ENCODE results near the gene CIITA. TPM values are rescaled to one million over a fixed set of nuclear protein-coding genes. Genes with fewer than 3 reads are reported as not detected.

CIITA gene
- total RNA-seq, 1 donor from 2014 or later, result 9.4 TPM

GRCh38 chr16:10929853-10930754, 53.1 kb downstream of the CIITA start:
- no peak for TF ChIP-seq CTCF (IDR thresholded peaks at IDR 0.05; ENCODE audit: borderline replicate concordance)
- intact Hi-C loops (cut with micrococcal nuclease), result no loop called here
- peaks cover 3% of the 10 kb centered on the region for H3K9me3 ChIP-seq (replicated peaks)
- DNase-seq, result no peak
- H3K4me1 ChIP-seq, result peaks cover 60% of the 10 kb centered on the region
- H3K4me3 ChIP-seq, result no peak overlapping the region
- peaks cover 55% of the 10 kb centered on the region for H3K36me3 ChIP-seq
- H3K27me3 ChIP-seq (ENCODE audit: low read depth), result no peaks in the 10 kb centered on the region
- peak overlapping the region; percentile 42 for H3K27ac ChIP-seq (replicated peaks)

DNA sequence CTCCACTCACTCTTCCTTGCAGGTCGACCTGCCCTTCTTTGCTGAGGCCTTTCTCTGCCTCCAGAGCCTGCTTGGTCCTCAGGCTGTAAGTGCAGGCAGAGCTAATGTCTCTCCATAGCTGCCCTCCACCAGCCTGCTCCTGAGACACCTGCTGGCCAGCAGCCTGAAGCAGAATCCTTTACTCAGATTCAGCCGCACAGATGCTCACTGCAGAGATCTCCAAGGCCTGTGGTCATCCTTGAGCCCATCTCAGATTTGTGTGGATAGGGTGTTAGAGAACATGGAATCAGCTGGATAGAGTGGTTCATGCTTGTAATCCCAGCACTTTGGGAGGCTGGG, 53.7 kb downstream of the CIITA start:
- no peak for TF ChIP-seq CTCF (IDR thresholded peaks at IDR 0.05; ENCODE audit: borderline replicate concordance)
- Histone ChIP-seq H3K4me1 (peaks cover 66% of the 10 kb centered on the region), H3K4me3 (no peak overlapping the region), H3K9me3 (replicated peaks) (no peaks in the 10 kb centered on the region), H3K27ac (replicated peaks) (no peak overlapping the region), H3K36me3 (peaks cover 48% of the 10 kb centered on the region), H3K27me3 (ENCODE audit: low read depth) (no peaks in the 10 kb centered on the region)
- DNase-seq, result no peak
- intact Hi-C loops (cut with micrococcal nuclease), result no loop called here

DNA sequence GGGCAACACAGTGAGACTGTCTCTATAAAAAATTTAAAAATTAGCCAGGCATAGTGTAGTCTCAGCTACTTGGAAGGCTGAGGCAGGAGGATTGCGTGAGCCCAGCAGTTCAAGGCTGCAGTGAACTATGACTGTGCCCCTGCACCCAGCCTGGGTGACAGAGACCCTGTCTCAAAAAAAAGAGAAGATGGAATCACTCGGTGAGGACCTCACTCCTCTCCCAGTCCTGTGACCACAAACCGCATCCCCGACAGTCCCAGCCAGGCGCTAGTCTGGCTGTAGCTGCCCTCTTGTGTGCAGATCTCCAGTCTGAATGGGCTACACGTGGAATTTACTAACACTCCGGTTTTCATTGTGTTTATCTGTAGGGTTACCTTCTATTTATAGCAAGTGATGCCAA, 54.1 kb downstream of the CIITA start:
- Histone ChIP-seq H3K4me1 (peaks cover 70% of the 10 kb centered on the region), H3K4me3 (no peak overlapping the region), H3K27ac (replicated peaks) (no peak overlapping the region), H3K9me3 (replicated peaks) (no peaks in the 10 kb centered on the region), H3K36me3 (peaks cover 44% of the 10 kb centered on the region), H3K27me3 (ENCODE audit: low read depth) (no peaks in the 10 kb centered on the region)
- intact Hi-C loops (cut with micrococcal nuclease), result no loop called here
- no peak for DNase-seq
- TF ChIP-seq CTCF (IDR thresholded peaks at IDR 0.05; ENCODE audit: borderline replicate concordance), result no peak

DNA sequence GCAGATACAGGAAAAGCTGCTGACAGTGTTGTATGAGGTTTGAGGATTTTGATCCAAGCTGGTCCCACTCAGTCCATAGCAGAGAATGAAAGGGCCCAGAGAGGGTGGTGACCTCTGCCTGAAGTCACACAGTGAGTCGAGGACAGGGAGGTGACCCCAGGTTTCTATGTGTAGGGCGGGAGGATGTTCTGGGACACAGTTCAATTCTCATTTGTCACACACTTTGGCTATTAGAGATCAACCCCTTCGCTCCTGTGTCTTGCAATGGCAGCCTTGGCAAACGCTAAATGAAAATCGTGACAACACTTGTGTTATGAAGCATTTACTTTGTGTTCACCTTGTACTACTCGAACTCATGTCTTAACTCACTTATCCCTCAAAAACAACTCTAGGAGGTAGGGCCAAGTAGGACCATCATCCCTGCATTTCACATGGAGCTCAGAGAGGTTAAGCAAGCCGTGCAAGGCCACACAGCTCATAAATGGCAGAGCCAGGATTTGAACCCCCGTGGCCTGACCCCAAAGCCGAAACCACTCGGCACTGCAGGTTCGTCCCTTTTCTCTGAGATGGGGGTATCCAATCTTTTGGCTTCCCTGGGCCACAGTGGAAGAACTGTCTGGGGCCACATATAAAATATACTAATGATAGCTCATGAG, 55.1 kb downstream of the CIITA start:
- Histone ChIP-seq H3K9me3 (replicated peaks) (no peaks in the 10 kb centered on the region), H3K27me3 (ENCODE audit: low read depth) (no peaks in the 10 kb centered on the region), H3K4me1 (peaks cover 80% of the 10 kb centered on the region), H3K27ac (replicated peaks) (no peak overlapping the region), H3K4me3 (no peak overlapping the region), H3K36me3 (peaks cover 36% of the 10 kb centered on the region)
- intact Hi-C loops (cut with micrococcal nuclease), result no loop called here
- no peak for TF ChIP-seq CTCF (IDR thresholded peaks at IDR 0.05; ENCODE audit: borderline replicate concordance)
- no peak for DNase-seq

DNA sequence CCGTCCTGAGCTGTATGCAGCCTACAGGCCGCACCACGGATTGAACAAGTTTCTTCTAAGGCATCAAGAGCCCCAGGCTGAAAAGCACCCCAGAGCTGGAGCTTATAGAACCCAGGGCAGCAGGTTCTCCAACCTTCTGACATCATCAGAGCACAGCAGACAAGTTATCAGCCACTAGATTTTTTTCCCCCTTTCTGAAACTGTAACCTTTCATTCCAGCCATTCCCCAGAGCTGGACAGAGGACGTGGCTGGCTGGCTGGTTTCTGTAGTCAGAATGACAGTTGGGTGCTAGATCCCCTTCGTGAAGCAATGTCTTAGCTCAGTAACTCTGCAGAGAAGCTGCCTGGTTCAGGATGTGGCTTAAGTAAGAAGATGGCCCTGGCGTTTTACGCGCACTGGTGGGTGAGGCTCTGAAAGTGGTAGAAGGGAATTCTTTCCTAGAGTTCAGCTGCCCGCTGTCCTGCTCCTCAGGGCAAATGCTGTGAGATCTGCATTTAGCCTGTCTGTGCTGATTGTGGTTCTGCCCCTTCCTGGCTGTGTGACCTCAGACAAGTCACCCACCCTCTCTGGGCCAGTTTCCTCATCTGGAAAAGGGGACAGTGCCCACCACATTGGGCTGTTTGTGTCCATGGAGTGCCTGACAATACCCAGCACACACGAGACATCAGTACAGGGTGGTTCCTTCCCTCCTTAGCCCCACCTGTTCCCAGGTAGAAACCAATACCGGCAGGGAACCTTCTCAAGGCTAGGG, 56.1 kb downstream of the CIITA start:
- Histone ChIP-seq H3K4me3 (no peak overlapping the region), H3K27me3 (ENCODE audit: low read depth) (no peaks in the 10 kb centered on the region), H3K36me3 (peaks cover 26% of the 10 kb centered on the region), H3K9me3 (replicated peaks) (no peaks in the 10 kb centered on the region), H3K27ac (replicated peaks) (peak overlapping the region; percentile 59), H3K4me1 (peaks cover 90% of the 10 kb centered on the region)
- no peak for TF ChIP-seq CTCF (IDR thresholded peaks at IDR 0.05; ENCODE audit: borderline replicate concordance)
- intact Hi-C loops (cut with micrococcal nuclease), result no loop called here
- DNase-seq, result no peak
